NCI-H510A (cell line): ENCODE measurements around the gene MYO15B.

Source experiments
- DNase-seq: peaks from one replicate; lab custom pipeline; 2025; lab: John Stamatoyannopoulos, UW

The MYO15B gene

GRCh38 chr17:75602644-75603043, 15.0 kb downstream of the MYO15B start:
- DNase-seq: no peak

GRCh38 chr17:75603123-75603522, 15.5 kb downstream of the MYO15B start:
- DNase-seq: no peak

DNA sequence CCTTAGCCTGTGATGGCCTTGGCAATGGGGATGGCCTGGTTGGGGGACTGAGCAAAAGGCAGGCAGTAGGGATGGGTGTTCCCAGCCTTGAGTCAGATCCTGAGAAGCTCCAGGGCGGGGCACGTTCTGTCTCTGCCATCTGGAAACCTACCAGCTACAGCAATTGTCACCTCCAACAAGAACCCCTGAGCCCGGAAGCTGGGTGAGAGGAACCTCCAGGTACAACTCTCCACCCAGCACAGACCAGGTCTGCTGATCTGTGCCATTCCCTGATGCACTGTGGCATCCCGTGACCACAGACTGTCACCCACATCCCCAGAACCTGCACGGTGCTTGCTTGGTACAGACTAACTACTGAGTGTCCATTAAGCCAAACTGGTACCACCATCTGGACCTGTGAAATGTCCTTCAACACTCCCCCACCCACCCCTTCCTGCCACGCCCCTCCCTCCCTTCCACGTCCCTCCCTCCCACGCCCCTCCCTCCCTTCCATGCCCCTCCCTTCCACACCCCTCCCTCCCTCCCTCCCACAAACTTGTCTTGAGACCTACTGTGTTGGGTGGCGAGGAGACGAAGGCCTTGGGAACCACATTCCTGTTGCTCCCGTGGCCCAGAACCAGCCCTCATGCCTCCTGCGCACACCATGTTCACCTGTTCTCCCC, 16.6 kb downstream of the MYO15B start:
- DNase-seq: no peak

GRCh38 chr17:75605790-75606189, 18.2 kb downstream of the MYO15B start:
- no peak for DNase-seq

DNA sequence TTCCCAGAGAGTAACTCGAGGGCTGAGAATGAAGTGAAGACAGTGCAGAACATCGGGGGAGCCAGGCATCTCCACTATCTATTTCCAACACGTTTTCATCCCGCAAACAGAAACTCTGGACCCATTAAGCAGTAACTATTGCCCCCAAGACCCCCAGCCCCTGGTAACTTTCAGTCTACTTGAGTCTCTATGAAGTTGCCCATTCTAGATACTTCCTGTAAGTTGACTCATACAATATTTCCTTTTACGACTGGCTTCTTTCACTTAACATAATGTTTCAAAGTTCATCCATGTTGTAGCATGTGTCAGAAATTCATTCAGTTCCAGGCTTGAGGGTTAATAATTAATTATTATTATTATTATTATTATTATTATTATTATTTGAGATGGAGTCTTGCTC, 19.5 kb downstream of the MYO15B start:
- no peak for DNase-seq

DNA sequence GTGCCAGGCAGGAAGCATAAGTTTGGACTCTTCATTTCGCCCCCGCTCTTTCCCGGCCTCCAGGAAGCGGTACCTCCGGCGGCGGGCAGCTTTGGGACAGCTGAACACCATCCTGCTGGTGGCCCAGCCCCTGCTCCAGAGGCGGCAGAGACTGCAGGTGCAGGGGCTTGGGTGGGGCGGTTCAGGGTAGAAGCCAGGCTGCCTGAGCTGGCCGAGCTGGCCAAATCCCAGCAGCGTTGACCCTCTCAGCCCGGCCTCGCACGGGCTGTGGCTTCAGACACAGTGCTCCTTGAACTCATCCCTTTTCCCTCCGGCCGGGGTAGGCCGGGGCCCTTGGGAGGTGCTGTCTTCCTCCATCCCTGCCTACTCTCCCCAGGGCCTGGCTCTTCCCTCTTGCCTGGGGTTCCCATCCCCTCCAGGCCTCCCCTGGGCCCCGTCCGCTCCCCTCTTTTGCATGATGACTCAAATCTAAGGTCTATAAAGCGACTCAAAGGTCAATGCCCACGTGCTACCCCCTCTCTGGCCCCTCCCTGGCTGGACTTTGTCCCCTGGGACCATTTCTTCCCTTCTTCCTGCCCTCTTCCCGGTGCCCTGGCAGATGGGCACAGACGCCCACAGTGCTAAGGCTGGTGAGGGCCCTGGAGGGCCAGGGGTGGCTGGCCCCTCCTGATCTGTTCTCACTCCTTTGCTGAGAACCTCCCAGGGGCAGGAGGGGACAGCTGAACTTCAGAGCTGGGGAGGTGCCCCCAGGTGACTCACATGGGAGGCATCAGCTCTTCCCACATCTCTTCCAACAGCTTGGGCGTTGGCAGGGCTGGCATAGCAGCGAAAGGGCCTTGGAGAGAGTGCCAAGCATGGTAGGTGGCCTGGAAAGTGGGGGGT, 22.7 kb downstream of the MYO15B start:
- no peak for DNase-seq

DNA sequence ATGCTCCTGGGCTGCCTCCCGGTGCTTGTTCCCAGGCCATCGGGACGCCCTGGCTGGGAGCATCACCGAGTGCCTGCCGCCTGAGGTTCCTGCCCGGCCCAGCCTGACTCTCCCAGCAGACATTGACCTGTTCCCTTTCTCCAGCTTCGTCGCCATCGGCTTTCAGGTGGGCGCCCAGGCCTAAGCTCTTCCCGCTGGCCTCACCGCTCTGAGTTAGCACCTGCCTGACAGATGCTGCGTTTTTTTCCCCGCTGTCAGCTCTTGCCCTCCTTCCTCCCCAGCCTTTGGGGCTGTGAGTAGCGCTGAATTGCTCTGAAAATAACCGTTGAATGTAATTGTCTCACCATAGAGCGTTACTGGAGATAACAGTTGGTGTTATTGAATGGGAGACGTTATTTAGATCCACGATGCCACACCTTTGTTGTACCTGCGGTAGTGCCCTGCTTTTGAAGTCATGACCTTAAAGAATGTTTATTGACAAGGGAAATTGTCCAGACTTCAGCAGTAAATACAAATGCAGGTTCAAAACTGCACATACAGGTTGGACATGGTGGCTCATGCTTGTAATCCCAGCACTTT, 24.3 kb downstream of the MYO15B start:
- DNase-seq: no peak

DNA sequence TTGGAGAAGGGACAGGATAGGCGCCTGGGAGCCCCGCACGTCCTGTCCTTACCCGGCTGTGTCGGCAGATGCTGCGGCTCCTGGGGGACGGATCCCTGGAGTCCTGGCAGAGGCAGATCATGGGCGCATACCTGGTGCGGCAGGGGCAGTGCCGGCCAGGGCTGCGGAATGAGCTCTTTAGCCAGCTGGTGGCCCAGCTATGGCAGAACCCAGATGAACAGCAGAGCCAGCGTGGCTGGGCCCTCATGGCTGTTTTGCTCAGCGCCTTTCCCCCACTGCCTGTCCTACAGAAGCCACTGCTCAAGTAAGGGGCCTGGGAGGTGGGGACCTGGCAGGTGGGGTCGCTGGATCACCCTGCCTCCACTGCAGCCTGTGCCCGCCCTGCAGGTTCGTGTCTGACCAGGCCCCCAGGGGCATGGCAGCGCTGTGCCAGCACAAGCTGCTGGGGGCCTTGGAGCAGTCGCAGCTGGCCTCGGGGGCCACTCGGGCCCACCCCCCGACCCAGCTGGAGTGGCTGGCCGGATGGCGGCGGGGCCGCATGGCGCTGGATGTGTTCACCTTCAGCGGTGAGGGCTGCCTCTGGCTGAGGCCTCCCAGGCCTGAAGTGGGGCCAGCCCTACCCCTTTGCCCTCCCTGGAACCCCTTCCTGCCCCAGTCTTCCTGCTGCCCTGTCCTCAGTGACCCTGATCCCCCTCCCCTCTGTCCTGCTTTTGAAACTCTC, 25.5 kb downstream of the MYO15B start:
- no peak for DNase-seq

DNA sequence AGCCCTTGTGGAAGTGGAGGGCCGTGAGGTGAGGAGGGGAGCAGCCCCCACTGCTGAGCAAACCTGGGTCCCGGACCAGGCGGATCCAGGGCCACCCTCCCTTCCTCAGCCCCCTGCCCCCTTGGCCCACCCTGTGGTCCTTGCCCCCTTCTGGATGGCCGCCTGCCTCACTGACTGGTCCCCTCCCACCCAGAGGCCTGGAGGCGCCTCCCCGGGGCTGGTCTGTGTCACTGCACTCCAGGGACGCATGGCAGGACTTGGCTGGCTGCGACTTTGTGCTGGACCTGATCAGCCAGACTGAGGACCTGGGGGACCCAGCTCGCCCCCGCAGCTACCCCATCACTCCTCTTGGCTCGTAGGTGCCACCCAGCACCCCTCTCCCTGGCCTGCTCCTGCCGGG, 26.4 kb downstream of the MYO15B start:
- DNase-seq: no peak

DNA sequence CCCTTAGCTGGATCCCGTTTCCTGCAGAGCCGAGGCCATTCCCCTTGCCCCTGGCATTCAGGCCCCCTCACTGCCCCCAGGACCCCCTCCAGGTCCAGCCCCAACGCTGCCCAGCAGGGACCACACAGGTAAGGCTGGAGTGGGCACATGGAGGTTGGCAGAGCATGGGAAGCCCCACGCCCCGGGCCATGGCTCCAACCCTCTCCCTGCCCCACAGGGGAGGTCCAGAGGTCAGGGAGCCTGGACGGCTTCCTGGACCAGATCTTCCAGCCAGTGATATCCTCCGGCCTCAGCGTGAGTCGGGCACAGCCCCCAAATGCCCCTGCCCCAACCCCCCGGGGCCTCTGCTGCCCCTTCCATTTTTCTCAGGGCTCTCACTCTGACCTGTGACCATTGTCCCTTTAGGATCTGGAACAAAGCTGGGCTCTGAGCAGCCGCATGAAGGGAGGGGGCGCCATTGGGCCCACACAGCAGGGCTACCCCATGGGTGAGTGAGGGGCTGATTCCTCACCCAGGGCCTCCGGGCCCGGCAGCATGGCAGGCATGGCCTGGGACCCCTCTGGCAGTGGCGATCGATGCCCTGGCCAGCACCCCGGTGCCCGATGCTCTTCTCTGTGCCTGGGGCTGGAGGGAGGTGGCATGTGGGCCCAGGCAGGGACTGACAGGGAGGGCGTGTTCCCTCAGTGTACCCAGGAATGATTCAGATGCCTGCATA, 27.1 kb downstream of the MYO15B start:
- no peak for DNase-seq

- no peak for DNase-seq
Observed at GRCh38 chr17:75615301-75615700, 27.7 kb downstream of the MYO15B start.

- no peak for DNase-seq
Observed at GRCh38 chr17:75616521-75617122, 29.0 kb downstream of the MYO15B start.

GRCh38 chr17:75617218-75617617, 29.6 kb downstream of the MYO15B start:
- DNase-seq: no peak

GRCh38 chr17:75617675-75618074, 30.1 kb downstream of the MYO15B start:
- no peak for DNase-seq

DNA sequence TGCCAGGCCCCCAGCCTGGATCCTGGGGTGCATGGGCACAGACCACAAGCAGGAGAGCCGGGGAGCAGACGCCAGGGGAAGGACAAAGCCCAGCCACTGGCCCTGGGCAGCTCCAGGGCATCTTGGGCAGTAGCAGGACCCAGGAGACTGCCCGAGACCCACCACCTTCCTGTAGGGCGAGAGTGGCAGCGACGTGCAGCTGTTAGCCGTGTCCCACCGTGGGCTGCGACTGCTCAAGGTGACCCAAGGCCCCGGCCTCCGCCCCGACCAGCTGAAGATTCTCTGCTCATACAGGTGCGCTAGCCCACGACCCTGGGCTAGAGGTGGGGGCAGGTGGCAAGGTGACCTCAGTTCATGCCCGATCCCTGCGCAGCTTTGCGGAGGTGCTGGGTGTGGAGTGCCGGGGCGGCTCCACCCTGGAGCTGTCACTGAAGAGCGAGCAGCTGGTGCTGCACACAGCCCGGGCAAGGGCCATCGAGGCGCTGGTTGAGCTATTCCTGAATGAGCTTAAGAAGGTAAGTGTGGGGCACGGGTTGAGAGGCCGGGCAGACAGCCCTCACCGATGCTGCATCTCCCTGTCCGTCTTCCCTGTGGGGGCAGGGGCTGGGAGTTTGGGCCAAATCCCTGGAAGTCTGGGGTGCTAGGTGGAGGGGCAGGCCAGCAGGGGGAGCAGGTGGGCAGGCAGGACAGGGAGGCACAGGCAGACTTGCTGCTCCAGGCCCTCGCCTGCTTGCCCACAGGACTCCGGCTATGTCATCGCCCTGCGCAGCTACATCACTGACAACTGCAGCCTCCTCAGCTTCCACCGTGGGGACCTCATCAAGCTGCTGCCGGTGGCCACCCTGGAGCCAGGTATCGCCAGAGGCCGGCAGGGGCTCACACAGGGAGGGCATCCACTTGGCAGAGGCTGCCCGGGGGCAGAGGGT, 32.2 kb downstream of the MYO15B start:
- no peak for DNase-seq

DNA sequence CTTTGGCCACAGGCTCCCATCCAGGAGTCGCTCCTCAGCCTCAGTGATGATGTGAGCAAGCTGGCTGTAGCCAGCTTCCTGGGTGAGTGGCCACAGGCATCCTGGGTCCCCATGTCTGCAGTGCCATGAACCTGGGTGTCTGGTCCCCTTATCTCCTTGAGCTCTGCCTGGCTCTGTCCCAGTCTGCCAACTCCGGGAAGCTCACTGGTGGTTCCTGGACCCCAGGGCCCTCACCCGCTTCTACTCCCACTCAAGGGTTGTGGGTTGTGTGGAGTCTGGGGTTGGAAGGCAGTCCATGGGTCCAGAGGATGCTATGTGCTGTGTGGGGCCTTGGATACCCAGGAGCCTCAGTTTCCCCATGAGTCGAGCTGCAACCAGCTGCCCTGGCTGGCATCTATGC, 33.9 kb downstream of the MYO15B start:
- DNase-seq: no peak

- DNase-seq: no peak
Observed at GRCh38 chr17:75622076-75622475, 34.5 kb downstream of the MYO15B start.

DNA sequence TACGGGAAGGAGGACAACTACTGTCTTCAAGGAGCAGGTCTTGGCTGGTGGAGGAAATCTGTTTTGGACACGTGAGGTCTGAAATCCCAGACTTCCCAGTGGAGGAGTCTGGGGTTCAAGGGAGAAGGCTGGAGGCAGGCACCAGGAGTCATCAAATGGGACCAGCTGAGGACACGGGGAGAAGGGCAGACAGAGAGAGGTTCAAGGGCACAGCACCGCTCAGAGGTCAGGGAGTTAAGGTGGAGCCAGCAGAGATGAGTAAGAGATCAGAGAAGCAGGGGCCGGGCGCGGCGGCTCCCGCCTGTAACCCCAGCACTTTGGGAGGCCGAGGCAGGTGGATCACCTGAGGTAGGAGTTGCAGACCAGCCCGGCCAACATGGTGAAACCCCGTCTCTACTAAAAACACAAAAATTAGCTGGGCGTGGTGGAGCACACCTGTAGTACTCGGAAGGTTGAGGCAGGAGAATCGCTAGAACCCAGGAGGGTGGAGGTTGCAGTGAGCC, 35.2 kb downstream of the MYO15B start:
- DNase-seq: no peak

GRCh38 chr17:75623386-75623785, 35.8 kb downstream of the MYO15B start:
- no peak for DNase-seq

GRCh38 chr17:75624021-75624420, 36.4 kb downstream of the MYO15B start:
- no peak for DNase-seq
